K562 (cell line): Measurements from ENCODE around the gene ZDHHC3. TPM values are rescaled to one million over a fixed set of nuclear protein-coding genes. Genes with fewer than 3 reads are reported as not detected.
A peak's percentile ranks its signal among the peaks of the same experiment; 100 is the strongest.

Experiments used
- ATAC-seq: fragments of 200-7000 bp; cut with Tn5 transposase; 3 replicates; pipeline ENCODE4 v1.9.1; 2020; ENCODE audit warnings: moderate library complexity
- BruUV-seq: library from RNA; stranded (reverse); fragments of 400-500 nt; replicated peaks from 2 replicates; lab custom pipeline; 2021; lab: Mats Ljungman, UMichigan
- CTCF ChIA-PET: fragments of 300-600 bp; formaldehyde crosslinking; extraction: SDS; loops from one replicate; lab custom pipeline; 2021; ENCODE audit warnings: low intra/inter-chr PET ratio; lab: Yijun Ruan, JAX
- POLR2A ChIA-PET: fragments of 300-600, 350-650 bp; sonication (Branson Sonifier 250); formaldehyde crosslinking; extraction: SDS; loops from one replicate; lab custom pipeline; 2021; ENCODE audit warnings: antibody characterized with exemption, inconsistent platforms; lab: Yijun Ruan, JAX
- DNase-seq, 4 experiments: peaks; one replicate each; pipeline versions ENCODE4 v3.0.0 to v3.0.0-alpha.2; 2011 to 2018; ENCODE audit warnings: low spot score in 3 of 4, mixed read lengths in 3 of 4; ENCODE audit errors: extremely low read depth in 1 of 4
- FAIRE-seq: peaks from 2 replicates; lab custom pipeline; 2011; peaks lifted over from hg19 to GRCh38; lab: Jason Lieb, UNC
- H2AFZ ChIP-seq: 2 replicates; pipeline ENCODE4 v1.6.0; 2011; ENCODE audit warnings: low read depth, low read length, control low read depth, inconsistent platforms
- H3K27ac ChIP-seq: fragments of 200-600 bp; 3 replicates; pipeline ENCODE4 v1.8.0; 2011; ENCODE audit warnings: low read depth, mild to moderate bottlenecking, control low read depth, inconsistent platforms, low read length, moderate library complexity, mixed read lengths; ENCODE audit errors: extremely low read depth
- H3K27me3 ChIP-seq, 2 experiments: fragments of 300-600 bp in 1 of 2; 2 replicates in 1 of 2; 3 replicates in 1 of 2; pipeline versions ENCODE4 v1.6.0 to v1.8.0; 2011; ENCODE audit warnings: inconsistent platforms in 2 of 2, low read length in 2 of 2, mild to moderate bottlenecking in 1 of 2, mixed read lengths in 1 of 2, moderate library complexity in 1 of 2; ENCODE audit not compliant: control insufficient read depth in 2 of 2, insufficient read depth in 2 of 2
- H3K36me3 ChIP-seq: fragments of 300-600 bp; 3 replicates; pipeline ENCODE4 v1.8.0; 2011; ENCODE audit warnings: mild to moderate bottlenecking, low read length, inconsistent platforms; ENCODE audit not compliant: control insufficient read depth, insufficient read depth
- H3K4me1 ChIP-seq, 2 experiments: fragments of 200-600 bp in 1 of 2; replicated peaks in 1 of 2; 2 replicates in 1 of 2; 3 replicates in 1 of 2; pipeline versions ENCODE4 v1.5.1 to v1.8.0; 2011; ENCODE audit warnings: inconsistent platforms in 2 of 2, low read length in 2 of 2, mild to moderate bottlenecking in 1 of 2, mixed read lengths in 1 of 2, moderate library complexity in 1 of 2; ENCODE audit not compliant: control insufficient read depth in 2 of 2, insufficient read depth in 2 of 2
- H3K4me2 ChIP-seq: 2 replicates; pipeline ENCODE4 v1.6.1; 2011; ENCODE audit warnings: low read length, control low read depth, inconsistent platforms, mixed read lengths; ENCODE audit not compliant: insufficient read depth
- H3K4me3 ChIP-seq: fragments of 200-600 bp; sonication (generic), shearing (Covaris generic); 2 replicates; pipeline ENCODE4 v1.5.1; 2016; ENCODE audit warnings: control low read depth, inconsistent platforms
- H3K79me2 ChIP-seq: fragments of 200-600 bp; 3 replicates; pipeline ENCODE4 v1.8.0; 2011; ENCODE audit warnings: low read length, inconsistent platforms; ENCODE audit not compliant: control insufficient read depth, insufficient read depth
- H3K9ac ChIP-seq, 2 experiments: 2 replicates each; pipeline versions ENCODE4 v1.6.0 to v1.6.1; 2011; ENCODE audit warnings: low read depth in 2 of 2, low read length in 2 of 2, control low read depth in 1 of 2, inconsistent platforms in 1 of 2, mild to moderate bottlenecking in 1 of 2, mixed read lengths in 1 of 2; ENCODE audit not compliant: insufficient read depth in 1 of 2
- H3K9me1 ChIP-seq: one replicate; pipeline ENCODE4 v1.6.0; 2011; ENCODE audit warnings: inconsistent platforms, mild to moderate bottlenecking, low read length, moderate library complexity; ENCODE audit not compliant: control insufficient read depth, insufficient read depth
- H3K9me3 ChIP-seq: replicated peaks from 2 replicates; pipeline ENCODE4 v1.5.1; 2011; ENCODE audit warnings: low read depth, low read length, inconsistent platforms; ENCODE audit not compliant: control insufficient read depth, insufficient read depth
- H4K20me1 ChIP-seq: replicated peaks from 2 replicates; pipeline ENCODE4 v1.6.1; 2011; ENCODE audit warnings: low read length, inconsistent platforms, mixed read lengths; ENCODE audit not compliant: control insufficient read depth, insufficient read depth
- GTF2A2 ChIP-seq: IDR thresholded peaks from 2 replicates; pipeline ENCODE4 v1.6.1; 2016; ENCODE audit warnings: mild to moderate bottlenecking, missing genetic modification characterization, missing compliant biosample characterization
- POLR2AphosphoS2 ChIP-seq: IDR thresholded peaks from 2 replicates; pipeline ENCODE4 v1.6.1; 2012; ENCODE audit warnings: low read length, improper control_type of control experiment
- POLR2G ChIP-seq: fragments of 200-400 bp; formaldehyde crosslinking; IDR thresholded peaks from 2 replicates; pipeline ENCODE4 v1.6.1; 2017; ENCODE audit warnings: low read depth, mild to moderate bottlenecking, antibody characterized with exemption, low read length, moderate library complexity
- WGBS: fragments of 100-300 bp; shearing (Covaris generic); methylation state at CpG from one replicate; pipeline ENCODE4 v1.1.6; 2016; ENCODE audit warnings: low coverage, mixed read lengths; ENCODE audit not compliant: insufficient coverage; ENCODE audit errors: missing lambda C conversion rate; 5-methylcytosine and 5-hydroxymethylcytosine counted together
- in situ Hi-C: fragments of 300-500 bp; cut with MboI; formaldehyde crosslinking; loops from 4 replicates; pipeline ENCODE4 v1.15.0; 2018; ENCODE audit warnings: inconsistent platforms, mixed read lengths
- intact Hi-C: fragments of 100-400 bp; cut with micrococcal nuclease; formaldehyde crosslinking; loops from 2 replicates; pipeline ENCODE4 v1.14.2; 2022
- polyA plus RNA-seq, 8 experiments: library from polyadenylated mRNA; depleted of rRNA in 4 of 8; stranded (reverse) in 5 of 8; unstranded in 3 of 8; fragments of >200 nt; fragmentation: Nextera tagmentation in 2 of 8; fragmentation: Illumina TruSeq in 1 of 8; extraction: Ambion mirVana in 2 of 8; extraction: Trizol in 1 of 8; gene quantifications; 2 replicates each; pipeline versions ENCODE4 v1.2.1 to v1.2.3, GENCODE V29; 2011 to 2014; ENCODE audit warnings: inconsistent platforms in 1 of 8, missing spikeins in 1 of 8
- total RNA-seq, 7 experiments: library from RNA; depleted of rRNA in 6 of 7; stranded (reverse); fragments of >200 nt in 6 of 7; fragmentation: Illumina TruSeq in 2 of 7; extraction: Trizol in 2 of 7; gene quantifications; 2 replicates each; pipeline versions ENCODE4 v1.2.1 to v1.2.3, GENCODE V29; 2011 to 2021; ENCODE audit warnings: low replicate concordance in 1 of 7
- TF ChIP-seq, protein P1 (sequence below): sonication (generic); formaldehyde crosslinking; IDR thresholded peaks from 2 replicates; pipeline ENCODE4 v1.9.0; 2022; ENCODE audit warnings: mild to moderate bottlenecking, missing genetic modification reagents

The ZDHHC3 gene
- total and polyA plus RNA-seq, 9 of the 15 experiments (the other 6 are each of a cell fraction or from before 2014, with no cell fraction given), result 10.3 to 120 (median 67.2) TPM

DNA sequence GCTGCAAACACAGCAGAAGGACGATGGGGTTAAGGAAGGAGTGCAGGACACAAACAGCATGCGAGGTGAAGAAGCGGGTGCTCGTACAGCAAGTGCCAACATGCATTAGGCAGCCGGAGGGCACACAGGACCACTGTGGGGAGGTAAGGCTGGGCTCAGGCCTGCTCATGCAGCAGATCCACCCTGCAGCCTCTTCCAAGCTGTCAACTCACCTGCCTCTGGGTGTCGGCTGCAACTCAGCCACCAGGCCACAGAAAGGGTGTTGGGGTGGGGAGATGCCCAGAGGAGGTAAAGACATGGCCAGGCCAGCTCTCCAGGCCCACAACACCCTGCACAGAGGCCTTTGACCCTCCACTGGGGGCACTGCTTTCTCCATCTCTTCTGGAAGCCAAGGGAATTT, 57.4 kb downstream of the ZDHHC3 start:
- Histone ChIP-seq H3K27me3 (no peaks in the 10 kb centered on the region), H3K9me3 (no peaks in the 10 kb centered on the region), H4K20me1 (no peaks in the 10 kb centered on the region), H3K4me2 (no peak overlapping the region), H3K79me2 (no peaks in the 10 kb centered on the region), H2AFZ (no peak overlapping the region), H3K36me3 (peaks cover 13% of the 10 kb centered on the region; the same call in 2 of the 3 replicates), H3K9ac (no peak overlapping the region), H3K9me1 (no peaks in the 10 kb centered on the region), H3K4me3 (no peak overlapping the region), H3K27ac (no peak overlapping the region), H3K4me1 (peaks cover 0 to under 1% of the 10 kb centered on the region in 2 experiments; a peak in 2 of 5 replicates)
- ChIA-PET POLR2A (no interaction called here), CTCF (no interaction called here)
- DNase-seq, result no peak
- intact Hi-C loops, result loop anchor here (5.0 kb wide), 1 partner anchor 104 kb away; no protein-coding TSS in a partner anchor
- FAIRE-seq, result no peak
- in situ Hi-C loops, result no loop called here
- no TSS peak for BruUV-seq
- 80% methylated on average over 6 of the region's 6 CpGs for WGBS
- TF ChIP-seq GTF2A2 (tag), result no peak
- TF ChIP-seq POLR2G, result 0 out of 2 replicates have a peak, but pooled peaks have one; percentile 6
- ATAC-seq, result no peak

DNA sequence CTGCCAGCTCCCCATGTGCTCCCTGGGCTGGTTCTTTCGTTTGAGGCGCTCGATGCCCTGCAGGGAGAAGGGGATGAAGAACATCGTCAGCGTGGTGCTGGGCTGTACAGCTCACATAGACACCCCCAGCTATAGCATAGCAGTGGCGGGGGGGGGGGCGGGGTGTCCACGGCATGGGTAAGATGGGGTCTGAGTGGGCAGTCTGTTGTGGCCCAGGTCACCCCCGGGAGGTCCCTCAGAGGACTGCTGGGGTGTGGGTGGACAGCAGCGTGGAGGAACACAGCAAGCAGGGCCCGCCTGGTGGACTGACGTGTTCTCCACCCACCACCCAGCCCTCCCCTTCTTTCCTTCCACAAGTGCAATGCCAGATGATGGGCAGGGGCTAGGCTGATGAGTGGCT, 57.9 kb downstream of the ZDHHC3 start:
- in situ Hi-C loops, result no loop called here
- Histone ChIP-seq H3K9me1 (no peaks in the 10 kb centered on the region), H3K79me2 (no peaks in the 10 kb centered on the region), H3K9ac (no peak overlapping the region), H3K9me3 (no peaks in the 10 kb centered on the region), H2AFZ (no peak overlapping the region), H3K27ac (no peak overlapping the region), H3K4me1 (no peaks in the 10 kb centered on the region), H4K20me1 (no peaks in the 10 kb centered on the region), H3K4me2 (no peak overlapping the region), H3K27me3 (no peaks in the 10 kb centered on the region), H3K4me3 (no peak overlapping the region), H3K36me3 (peaks cover 13% of the 10 kb centered on the region; the same call in 2 of the 3 replicates)
- no peak for DNase-seq
- TF ChIP-seq POLR2G (0 out of 2 replicates have a peak, but pooled peaks have one; percentile 28), POLR2AphosphoS2 (no peak)
- TF ChIP-seq, protein P1, sequence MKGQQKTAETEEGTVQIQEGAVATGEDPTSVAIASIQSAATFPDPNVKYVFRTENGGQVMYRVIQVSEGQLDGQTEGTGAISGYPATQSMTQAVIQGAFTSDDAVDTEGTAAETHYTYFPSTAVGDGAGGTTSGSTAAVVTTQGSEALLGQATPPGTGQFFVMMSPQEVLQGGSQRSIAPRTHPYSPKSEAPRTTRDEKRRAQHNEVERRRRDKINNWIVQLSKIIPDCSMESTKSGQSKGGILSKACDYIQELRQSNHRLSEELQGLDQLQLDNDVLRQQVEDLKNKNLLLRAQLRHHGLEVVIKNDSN (CRISPR knock-in tag), result 0 out of 2 replicates have a peak, but pooled peaks have one; percentile 13
- 68% methylated on average over 9 of the region's 12 CpGs for WGBS
- no peak for ATAC-seq
- no TSS peak for BruUV-seq
- ChIA-PET CTCF (no interaction called here), POLR2A (interaction anchor here (1.6 kb wide), 1 partner anchor 10 kb away, joined by 5 read pairs; no protein-coding TSS in a partner anchor)
- intact Hi-C loops, result loop anchor here (5.0 kb wide), 1 partner anchor 104 kb away; no protein-coding TSS in a partner anchor
- FAIRE-seq, result no peak
